Heart left ventricle (tissue), 13 donors: ENCODE data around the gene IL1RL1.

Experiments used
- POLR2A ChIP-seq, 2 donors: fragments of 450-650 bp; IDR thresholded peaks; one replicate each; pipeline ENCODE4 v1.6.1; 2017; ENCODE audit warnings: antibody characterized with exemption in 2 of 2, mild to moderate bottlenecking in 2 of 2, moderate library complexity in 2 of 2
- TF ChIP-seq, protein P1 (sequence below), 12 donors: fragments of 200-600 bp; sonication (generic) in 4 of 12; IDR thresholded peaks; one replicate each; pipeline versions ENCODE4 v1.5.0 to v1.8.0; 2018 to 2022; ENCODE audit warnings: antibody characterized with exemption in 12 of 12, mild to moderate bottlenecking in 5 of 12
- donor health status: ischemic (EF 13 %, LVEDD 7.1; RV severe dilation, severe dysfunction).
- donor health status: DM: no; HTN: yes; CAD: no.
- donor health status: DM: no; HTN: no; CAD: no.
- donor health status: ischemic (EF 25% LVEDD 6.9; RV normal size, moderate dysfunction).
- donor health status: ischemic (EF 25% LVEDD 5.7; RV mildly dilated, moderate dysfunction).
- donor health status: ischemic (EF 35%, LVEDD 5.7; RV mildly dilated, moderate dysfunction).
- donor health status: nonischemic (EF 11% LVEDD 7.7; RV severe dilation, severe dysfunction).
- donor health status: DM: yes; HTN: yes; CAD: no.
- donor health status: PGD.
- donor health status: ischemic (EF 29% LVEDD 5.4; RV normal size, mild dysfunction).
- donor health status: nonischemic (EF 23%, LVEDD 6.1; RV moderate dilation, normal function).

DNA sequence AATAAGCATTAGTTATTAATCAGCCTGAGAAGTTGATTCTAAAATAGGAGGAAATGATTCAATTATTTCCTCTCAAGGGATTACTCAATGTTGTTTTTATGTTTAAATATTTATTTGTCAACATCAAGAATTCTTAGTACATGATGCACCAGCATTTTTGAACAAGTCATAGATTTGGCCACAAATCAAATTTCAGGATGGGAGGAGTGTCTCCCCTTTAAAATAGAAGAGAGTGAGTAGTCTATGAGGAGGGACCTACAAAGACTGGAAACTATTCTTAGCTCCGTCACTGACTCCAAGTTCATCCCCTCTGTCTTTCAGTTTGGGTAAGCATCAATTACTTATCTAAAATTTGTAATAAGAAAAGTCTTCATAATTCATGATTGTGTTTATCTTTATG lies 25.6 kb downstream of the IL1RL1 start:
- TF ChIP-seq, protein P1, sequence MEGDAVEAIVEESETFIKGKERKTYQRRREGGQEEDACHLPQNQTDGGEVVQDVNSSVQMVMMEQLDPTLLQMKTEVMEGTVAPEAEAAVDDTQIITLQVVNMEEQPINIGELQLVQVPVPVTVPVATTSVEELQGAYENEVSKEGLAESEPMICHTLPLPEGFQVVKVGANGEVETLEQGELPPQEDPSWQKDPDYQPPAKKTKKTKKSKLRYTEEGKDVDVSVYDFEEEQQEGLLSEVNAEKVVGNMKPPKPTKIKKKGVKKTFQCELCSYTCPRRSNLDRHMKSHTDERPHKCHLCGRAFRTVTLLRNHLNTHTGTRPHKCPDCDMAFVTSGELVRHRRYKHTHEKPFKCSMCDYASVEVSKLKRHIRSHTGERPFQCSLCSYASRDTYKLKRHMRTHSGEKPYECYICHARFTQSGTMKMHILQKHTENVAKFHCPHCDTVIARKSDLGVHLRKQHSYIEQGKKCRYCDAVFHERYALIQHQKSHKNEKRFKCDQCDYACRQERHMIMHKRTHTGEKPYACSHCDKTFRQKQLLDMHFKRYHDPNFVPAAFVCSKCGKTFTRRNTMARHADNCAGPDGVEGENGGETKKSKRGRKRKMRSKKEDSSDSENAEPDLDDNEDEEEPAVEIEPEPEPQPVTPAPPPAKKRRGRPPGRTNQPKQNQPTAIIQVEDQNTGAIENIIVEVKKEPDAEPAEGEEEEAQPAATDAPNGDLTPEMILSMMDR (IDR thresholded peaks at IDR 0.05) = no peak
- peak in 1 of 2 donors; percentile 18 for TF ChIP-seq POLR2A (IDR thresholded peaks at IDR 0.05)
